Activated CD4-positive, alpha-beta T cell treated with anti-CD3 and anti-CD28 coated beads, Interleukin-10, Interleukin-2, amounts not matched to agents 100 ng/mL and 50 ng/mL, durations not matched to agents 16 hours and 8 hours (primary cell): ENCODE results near the gene IQCK.

Experiments
- DNase-seq: peaks from one replicate; pipeline ENCODE4 v3.0.0-alpha.2; 2020

IQCK gene

GRCh38 chr16:19722269-19722952 is 4.3 kb downstream of the IQCK start:
- DNase-seq: no peak

GRCh38 chr16:19722981-19723380 is 4.9 kb downstream of the IQCK start:
- no peak for DNase-seq

GRCh38 chr16:19728636-19728965 is 10.5 kb downstream of the IQCK start:
- DNase-seq: no peak

- no peak for DNase-seq
These were observed 15.5 kb downstream of the IQCK start for GRCh38 chr16:19733551-19733950.

GRCh38 chr16:19735074-19735867 is 17.2 kb downstream of the IQCK start:
- DNase-seq: no peak

- no peak for DNase-seq
These were observed 19.4 kb downstream of the IQCK start for GRCh38 chr16:19737306-19738038.

GRCh38 chr16:19741354-19741753 is 23.3 kb downstream of the IQCK start:
- DNase-seq: no peak

- no peak for DNase-seq
These were observed 25.7 kb downstream of the IQCK start for GRCh38 chr16:19743816-19744159.

GRCh38 chr16:19744670-19745069 is 26.6 kb downstream of the IQCK start:
- DNase-seq: no peak

- no peak for DNase-seq
These were observed 27.4 kb downstream of the IQCK start for GRCh38 chr16:19745286-19746010.

GRCh38 chr16:19746561-19746960 is 28.5 kb downstream of the IQCK start:
- DNase-seq: no peak

- DNase-seq: no peak
These were observed 30.5 kb downstream of the IQCK start for GRCh38 chr16:19748389-19749168.

GRCh38 chr16:19749571-19750080 is 31.6 kb downstream of the IQCK start:
- DNase-seq: no peak

- no peak for DNase-seq
These were observed 33.7 kb downstream of the IQCK start for GRCh38 chr16:19751478-19752385.

- no peak for DNase-seq
These were observed 36.0 kb downstream of the IQCK start for GRCh38 chr16:19753815-19754643.

- no peak for DNase-seq
These were observed 36.6 kb downstream of the IQCK start for GRCh38 chr16:19754644-19755036.

- DNase-seq: no peak
These were observed 37.2 kb downstream of the IQCK start for GRCh38 chr16:19755268-19755667.

- no peak for DNase-seq
These were observed 39.0 kb downstream of the IQCK start for GRCh38 chr16:19757026-19757425.

GRCh38 chr16:19757762-19758595 is 39.9 kb downstream of the IQCK start:
- DNase-seq: no peak
